Liver (tissue), 3 donors: Measurements from ENCODE around the gene RAB28.

Experiments
- RAD21 ChIP-seq, 2 donors: IDR thresholded peaks; 2 replicates each; pipeline ENCODE4 v1.6.1; 2016; ENCODE audit warnings: antibody characterized with exemption in 2 of 2, mild to moderate bottlenecking in 2 of 2
- TAF1 ChIP-seq: conservative IDR thresholded peaks from 2 replicates; pipeline ENCODE4 v1.6.1; 2016; ENCODE audit warnings: antibody characterized with exemption, mild to moderate bottlenecking
- YY1 ChIP-seq: IDR thresholded peaks from 2 replicates; pipeline ENCODE4 v1.6.1; 2016; ENCODE audit warnings: antibody characterized with exemption, mild to moderate bottlenecking
- TF ChIP-seq, protein P1 (sequence below): IDR thresholded peaks from 2 replicates; pipeline ENCODE4 v1.6.1; 2016; ENCODE audit warnings: antibody characterized with exemption
- TF ChIP-seq, protein P2 (sequence below): IDR thresholded peaks from 2 replicates; pipeline ENCODE4 v1.6.1; 2016; ENCODE audit warnings: antibody characterized with exemption
- TF ChIP-seq, protein P3 (sequence below): fragments of 150-350 bp; IDR thresholded peaks from 2 replicates; pipeline ENCODE4 v1.5.1; 2017; ENCODE audit warnings: improper control_type of control experiment, low read depth, low read length; ENCODE audit not compliant: missing input control
- TF ChIP-seq, protein P4 (sequence below): IDR thresholded peaks from 2 replicates; pipeline ENCODE4 v1.6.1; 2016; ENCODE audit warnings: antibody characterized with exemption, mild to moderate bottlenecking
- donor health status: healthy.
- donor health status: healthy.

DNA sequence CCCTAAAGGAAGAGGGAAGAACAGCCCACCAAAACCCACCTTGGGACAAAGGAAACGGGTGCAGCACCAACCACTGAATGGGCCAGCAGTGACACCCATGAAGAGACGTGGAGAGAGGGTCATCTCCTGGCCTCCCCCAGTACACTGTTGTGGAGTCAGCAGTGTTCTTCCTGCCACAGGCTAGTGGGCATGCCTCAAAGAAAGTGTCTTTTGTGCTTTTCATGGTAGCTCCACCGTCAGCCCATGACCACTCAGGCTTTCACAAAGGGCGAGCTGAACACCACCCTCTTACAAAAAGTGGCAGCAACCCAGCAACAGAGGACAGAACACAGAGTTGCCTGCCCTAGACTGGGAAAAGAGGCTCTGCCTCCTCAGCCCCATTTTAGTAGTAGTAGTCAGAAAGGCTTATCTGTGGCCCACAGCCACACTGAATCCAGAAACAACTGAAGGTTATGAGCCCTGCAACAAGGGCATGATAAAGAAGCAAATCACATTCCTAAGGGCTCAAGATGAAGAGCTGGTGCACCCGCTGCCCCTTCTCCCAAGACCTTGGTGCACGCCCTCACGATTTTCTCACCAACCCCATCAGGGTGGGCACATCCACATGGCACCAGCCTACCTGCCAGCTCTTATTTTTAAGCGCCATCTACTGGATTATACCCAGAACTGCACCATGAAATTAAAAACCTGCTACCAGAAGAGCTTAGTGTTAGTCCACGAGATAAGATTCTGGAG is 53.1 kb downstream of the RAB28 start:
- TF ChIP-seq, protein P1, sequence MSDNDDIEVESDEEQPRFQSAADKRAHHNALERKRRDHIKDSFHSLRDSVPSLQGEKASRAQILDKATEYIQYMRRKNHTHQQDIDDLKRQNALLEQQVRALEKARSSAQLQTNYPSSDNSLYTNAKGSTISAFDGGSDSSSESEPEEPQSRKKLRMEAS = no peak
- no peak for TF ChIP-seq TAF1
- TF ChIP-seq, protein P2, sequence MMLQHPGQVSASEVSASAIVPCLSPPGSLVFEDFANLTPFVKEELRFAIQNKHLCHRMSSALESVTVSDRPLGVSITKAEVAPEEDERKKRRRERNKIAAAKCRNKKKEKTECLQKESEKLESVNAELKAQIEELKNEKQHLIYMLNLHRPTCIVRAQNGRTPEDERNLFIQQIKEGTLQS = no peak
- TF ChIP-seq, protein P3, sequence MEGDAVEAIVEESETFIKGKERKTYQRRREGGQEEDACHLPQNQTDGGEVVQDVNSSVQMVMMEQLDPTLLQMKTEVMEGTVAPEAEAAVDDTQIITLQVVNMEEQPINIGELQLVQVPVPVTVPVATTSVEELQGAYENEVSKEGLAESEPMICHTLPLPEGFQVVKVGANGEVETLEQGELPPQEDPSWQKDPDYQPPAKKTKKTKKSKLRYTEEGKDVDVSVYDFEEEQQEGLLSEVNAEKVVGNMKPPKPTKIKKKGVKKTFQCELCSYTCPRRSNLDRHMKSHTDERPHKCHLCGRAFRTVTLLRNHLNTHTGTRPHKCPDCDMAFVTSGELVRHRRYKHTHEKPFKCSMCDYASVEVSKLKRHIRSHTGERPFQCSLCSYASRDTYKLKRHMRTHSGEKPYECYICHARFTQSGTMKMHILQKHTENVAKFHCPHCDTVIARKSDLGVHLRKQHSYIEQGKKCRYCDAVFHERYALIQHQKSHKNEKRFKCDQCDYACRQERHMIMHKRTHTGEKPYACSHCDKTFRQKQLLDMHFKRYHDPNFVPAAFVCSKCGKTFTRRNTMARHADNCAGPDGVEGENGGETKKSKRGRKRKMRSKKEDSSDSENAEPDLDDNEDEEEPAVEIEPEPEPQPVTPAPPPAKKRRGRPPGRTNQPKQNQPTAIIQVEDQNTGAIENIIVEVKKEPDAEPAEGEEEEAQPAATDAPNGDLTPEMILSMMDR = peak; percentile 22
- TF ChIP-seq, protein P4, sequence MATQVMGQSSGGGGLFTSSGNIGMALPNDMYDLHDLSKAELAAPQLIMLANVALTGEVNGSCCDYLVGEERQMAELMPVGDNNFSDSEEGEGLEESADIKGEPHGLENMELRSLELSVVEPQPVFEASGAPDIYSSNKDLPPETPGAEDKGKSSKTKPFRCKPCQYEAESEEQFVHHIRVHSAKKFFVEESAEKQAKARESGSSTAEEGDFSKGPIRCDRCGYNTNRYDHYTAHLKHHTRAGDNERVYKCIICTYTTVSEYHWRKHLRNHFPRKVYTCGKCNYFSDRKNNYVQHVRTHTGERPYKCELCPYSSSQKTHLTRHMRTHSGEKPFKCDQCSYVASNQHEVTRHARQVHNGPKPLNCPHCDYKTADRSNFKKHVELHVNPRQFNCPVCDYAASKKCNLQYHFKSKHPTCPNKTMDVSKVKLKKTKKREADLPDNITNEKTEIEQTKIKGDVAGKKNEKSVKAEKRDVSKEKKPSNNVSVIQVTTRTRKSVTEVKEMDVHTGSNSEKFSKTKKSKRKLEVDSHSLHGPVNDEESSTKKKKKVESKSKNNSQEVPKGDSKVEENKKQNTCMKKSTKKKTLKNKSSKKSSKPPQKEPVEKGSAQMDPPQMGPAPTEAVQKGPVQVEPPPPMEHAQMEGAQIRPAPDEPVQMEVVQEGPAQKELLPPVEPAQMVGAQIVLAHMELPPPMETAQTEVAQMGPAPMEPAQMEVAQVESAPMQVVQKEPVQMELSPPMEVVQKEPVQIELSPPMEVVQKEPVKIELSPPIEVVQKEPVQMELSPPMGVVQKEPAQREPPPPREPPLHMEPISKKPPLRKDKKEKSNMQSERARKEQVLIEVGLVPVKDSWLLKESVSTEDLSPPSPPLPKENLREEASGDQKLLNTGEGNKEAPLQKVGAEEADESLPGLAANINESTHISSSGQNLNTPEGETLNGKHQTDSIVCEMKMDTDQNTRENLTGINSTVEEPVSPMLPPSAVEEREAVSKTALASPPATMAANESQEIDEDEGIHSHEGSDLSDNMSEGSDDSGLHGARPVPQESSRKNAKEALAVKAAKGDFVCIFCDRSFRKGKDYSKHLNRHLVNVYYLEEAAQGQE = no peak
- peak; percentile 29 to 62 for TF ChIP-seq RAD21 (IDR thresholded peaks at IDR 0.05)
- TF ChIP-seq YY1 = no peak
